Left lung (tissue), 10 donors: ENCODE measurements around the gene EFNA5. TPM values are rescaled to one million over a fixed set of nuclear protein-coding genes. Genes with fewer than 3 reads are reported as not detected.

Source experiments
- ATAC-seq: fragments of 200-7000 bp; cut with Tn5 transposase; one replicate; pipeline ENCODE4 v1.9.1; 2020; ENCODE audit warnings: moderate library complexity
- DNase-seq, 4 donors: peaks; one replicate each; pipeline ENCODE4 v3.0.0-alpha.2; 2013 to 2020
- H3K27ac ChIP-seq, 2 donors: fragments of 200-600 bp; sonication (generic) in 1 of 2; one replicate each; pipeline versions ENCODE4 v1.5.0 to v1.8.0; 2020 to 2021
- H3K27me3 ChIP-seq, 2 donors: fragments of 200-600 bp; sonication (generic) in 1 of 2; one replicate each; pipeline versions ENCODE4 v1.5.0 to v1.8.0; 2020 to 2021
- H3K36me3 ChIP-seq, 2 donors: fragments of 200-600 bp; sonication (generic) in 1 of 2; one replicate each; pipeline versions ENCODE4 v1.5.0 to v1.8.0; 2020 to 2021
- H3K4me1 ChIP-seq, 2 donors: fragments of 200-600 bp; one replicate each; pipeline ENCODE4 v1.8.0; 2021
- H3K4me3 ChIP-seq, 2 donors: fragments of 200-600 bp; sonication (generic) in 1 of 2; one replicate each; pipeline versions ENCODE4 v1.5.0 to v1.8.0; 2020 to 2021; ENCODE audit warnings: mild to moderate bottlenecking in 1 of 2
- H3K9me3 ChIP-seq, 2 donors: fragments of 200-600 bp; sonication (generic) in 1 of 2; one replicate each; pipeline versions ENCODE4 v1.5.0 to v1.8.0; 2020 to 2021
- CTCF ChIP-seq, 2 donors: fragments of 200-600 bp; sonication (generic) in 1 of 2; IDR thresholded peaks; one replicate each; pipeline versions ENCODE4 v1.5.0 to v1.8.0; 2021; ENCODE audit warnings: antibody characterized with exemption in 2 of 2
- intact Hi-C, 2 donors: fragments of 100-400 bp; cut with DNase I; formaldehyde crosslinking; loops; one replicate each; pipeline versions ENCODE4 v1.11.2 to v1.14.2; 2022
- polyA plus RNA-seq, 6 donors: library from polyadenylated mRNA; unstranded; fragments of 120-200 nt; gene quantifications; one replicate each; pipeline ENCODE4 v1.2.1, GENCODE V29; 2013; ENCODE audit not compliant: insufficient read length in 6 of 6
- total RNA-seq, 2 donors: library from RNA; stranded (reverse); fragmentation: NEBNext Ultra II Directional; extraction: Animal tissue kit (Norgen Biotek cat#: 25700); gene quantifications; one replicate each; pipeline ENCODE4 v1.2.1, GENCODE V29; 2021
- donor health status: DM: no; HTN: yes; CAD: no.
- donor health status: DM: no; HTN: no; CAD: no.

Gene EFNA5
- total and polyA plus RNA-seq, 8 donors = 8.8 to 28.3 (median 22.8) TPM

- TF ChIP-seq CTCF (IDR thresholded peaks at IDR 0.05) = no peak
- no peaks in the 10 kb centered on the region for H3K36me3 ChIP-seq
- ATAC-seq (peak; percentile 57), DNase-seq (no peak)
- no peak overlapping the region for H3K27ac ChIP-seq
- intact Hi-C loops = no loop called here
- H3K4me3 ChIP-seq = no peak overlapping the region
- H3K27me3 ChIP-seq = no peaks in the 10 kb centered on the region
- H3K9me3 ChIP-seq = no peaks in the 10 kb centered on the region
- H3K4me1 ChIP-seq = no peaks in the 10 kb centered on the region
Observed at GRCh38 chr5:107618242-107618641, 52.5 kb downstream of the EFNA5 start.

- Histone ChIP-seq H3K27me3 (no peaks in the 10 kb centered on the region), H3K27ac (no peak overlapping the region), H3K9me3 (no peaks in the 10 kb centered on the region), H3K4me3 (no peak overlapping the region), H3K4me1 (no peaks in the 10 kb centered on the region), H3K36me3 (no peaks in the 10 kb centered on the region)
- ATAC-seq (no peak), DNase-seq (no peak)
- TF ChIP-seq CTCF (IDR thresholded peaks at IDR 0.05) = no peak
- intact Hi-C loops = no loop called here
Observed at GRCh38 chr5:107617052-107617451, 53.7 kb downstream of the EFNA5 start.

- ATAC-seq = no peak
- no peak for DNase-seq
- H3K27me3 ChIP-seq = no peaks in the 10 kb centered on the region
- intact Hi-C loops = no loop called here
- H3K9me3 ChIP-seq = no peaks in the 10 kb centered on the region
- H3K36me3 ChIP-seq = no peaks in the 10 kb centered on the region
- no peaks in the 10 kb centered on the region for H3K4me1 ChIP-seq
- H3K27ac ChIP-seq = no peak overlapping the region
- H3K4me3 ChIP-seq = no peak overlapping the region
- no peak for TF ChIP-seq CTCF (IDR thresholded peaks at IDR 0.05)
Observed at GRCh38 chr5:107616213-107616612, 54.5 kb downstream of the EFNA5 start.

GRCh38 chr5:107615299-107615817 is 55.4 kb downstream of the EFNA5 start:
- no peak overlapping the region for H3K27ac ChIP-seq
- no peak for TF ChIP-seq CTCF (IDR thresholded peaks at IDR 0.05)
- H3K36me3 ChIP-seq = no peaks in the 10 kb centered on the region
- H3K27me3 ChIP-seq = no peaks in the 10 kb centered on the region
- no peak overlapping the region for H3K4me3 ChIP-seq
- DNase-seq (no peak), ATAC-seq (no peak)
- intact Hi-C loops = no loop called here
- H3K9me3 ChIP-seq = no peaks in the 10 kb centered on the region
- H3K4me1 ChIP-seq = no peaks in the 10 kb centered on the region

GRCh38 chr5:107612541-107612940 is 58.2 kb downstream of the EFNA5 start:
- TF ChIP-seq CTCF (IDR thresholded peaks at IDR 0.05) = no peak
- DNase-seq (no peak), ATAC-seq (no peak)
- intact Hi-C loops = no loop called here
- no peaks in the 10 kb centered on the region for H3K9me3 ChIP-seq
- H3K36me3 ChIP-seq = no peaks in the 10 kb centered on the region
- H3K27me3 ChIP-seq = no peaks in the 10 kb centered on the region
- H3K27ac ChIP-seq = no peak overlapping the region
- H3K4me1 ChIP-seq = no peaks in the 10 kb centered on the region
- H3K4me3 ChIP-seq = no peak overlapping the region
